HAP-1 (cell line): ENCODE measurements around the gene KIF25.
"Not testable (repeated sequence)": the region's sequence is repeated elsewhere in the genome, so short reads cannot be mapped to it uniquely, and the experiment has no call there.

Source experiments
- DNase-seq, 2 experiments: peaks; one replicate each; pipeline ENCODE4 v3.0.0-alpha.2; 2016 to 2020; ENCODE audit warnings: low spot score in 2 of 2
- H3K27me3 ChIP-seq: fragments of 250-450 bp; sonication (Bioruptor Pico); 2 replicates; pipeline ENCODE4 v1.5.1; 2020; ENCODE audit warnings: low read depth, mild to moderate bottlenecking, moderate library complexity
- H3K36me3 ChIP-seq: fragments of 250-450 bp; sonication (Bioruptor Pico); replicated peaks from 2 replicates; pipeline ENCODE4 v1.5.1; 2020; ENCODE audit warnings: mild to moderate bottlenecking
- H3K4me1 ChIP-seq: fragments of 250-450 bp; sonication (Bioruptor Pico); 2 replicates; pipeline ENCODE4 v1.5.1; 2020; ENCODE audit warnings: mild to moderate bottlenecking
- H3K4me3 ChIP-seq: fragments of 250-450 bp; sonication (Bioruptor Pico); 2 replicates; pipeline ENCODE4 v1.5.1; 2020; ENCODE audit warnings: mild to moderate bottlenecking, moderate library complexity
- H3K9me3 ChIP-seq: fragments of 250-450 bp; sonication (Bioruptor Pico); 2 replicates; pipeline ENCODE4 v1.5.1; 2020; ENCODE audit warnings: mild to moderate bottlenecking, moderate library complexity
- in situ Hi-C: fragments of 300-500 bp; cut with MboI; formaldehyde crosslinking; loops from 3 replicates; pipeline ENCODE4 v1.14.3; 2020; ENCODE audit warnings: low sequenced_read_pairs, inconsistent platforms, mixed read lengths

KIF25 gene

GRCh38 chr6:167993831-167994230, 3.6 kb upstream of the KIF25 start:
- no peaks in the 10 kb centered on the region for H3K27me3 ChIP-seq
- H3K36me3 ChIP-seq, result no peaks in the 10 kb centered on the region
- H3K4me1 ChIP-seq, result no peaks in the 10 kb centered on the region
- H3K9me3 ChIP-seq, result no peaks in the 10 kb centered on the region
- DNase-seq, result no peak
- in situ Hi-C loops, result no loop called here
- no peak overlapping the region for H3K4me3 ChIP-seq

GRCh38 chr6:167995302-167995701, 2.2 kb upstream of the KIF25 start:
- H3K9me3 ChIP-seq, result no peaks in the 10 kb centered on the region
- in situ Hi-C loops, result no loop called here
- no peaks in the 10 kb centered on the region for H3K27me3 ChIP-seq
- no peak for DNase-seq
- H3K4me3 ChIP-seq, result no peak overlapping the region
- H3K4me1 ChIP-seq, result no peaks in the 10 kb centered on the region
- no peaks in the 10 kb centered on the region for H3K36me3 ChIP-seq

GRCh38 chr6:167995731-167996151, 1.7 kb upstream of the KIF25 start:
- H3K4me1 ChIP-seq, result no peaks in the 10 kb centered on the region
- H3K4me3 ChIP-seq, result no peak overlapping the region
- in situ Hi-C loops, result no loop called here
- H3K36me3 ChIP-seq, result no peaks in the 10 kb centered on the region
- no peaks in the 10 kb centered on the region for H3K27me3 ChIP-seq
- no peak for DNase-seq
- H3K9me3 ChIP-seq, result no peaks in the 10 kb centered on the region

GRCh38 chr6:167996424-167997199, 859 bp upstream of the KIF25 start:
- in situ Hi-C loops, result no loop called here
- H3K27me3 ChIP-seq, result no peaks in the 10 kb centered on the region
- no peaks in the 10 kb centered on the region for H3K36me3 ChIP-seq
- no peaks in the 10 kb centered on the region for H3K9me3 ChIP-seq
- H3K4me3 ChIP-seq, result no peak overlapping the region
- DNase-seq, result no peak
- no peaks in the 10 kb centered on the region for H3K4me1 ChIP-seq

- Histone ChIP-seq H3K9me3 (no peaks in the 10 kb centered on the region), H3K27me3 (no peaks in the 10 kb centered on the region), H3K4me3 (no peak overlapping the region), H3K36me3 (no peaks in the 10 kb centered on the region), H3K4me1 (no peaks in the 10 kb centered on the region)
- in situ Hi-C loops, result no loop called here
- no peak for DNase-seq
These were observed 744 bp downstream of the KIF25 start for GRCh38 chr6:167998215-167998614.

GRCh38 chr6:168000198-168001028, 2.9 kb downstream of the KIF25 start:
- Histone ChIP-seq H3K27me3 (no peaks in the 10 kb centered on the region), H3K9me3 (no peaks in the 10 kb centered on the region), H3K4me3 (no peak overlapping the region), H3K4me1 (no peaks in the 10 kb centered on the region), H3K36me3 (no peaks in the 10 kb centered on the region)
- in situ Hi-C loops, result no loop called here
- DNase-seq, result no peak

GRCh38 chr6:168001029-168001332, 3.5 kb downstream of the KIF25 start:
- no peaks in the 10 kb centered on the region for H3K36me3 ChIP-seq
- in situ Hi-C loops, result no loop called here
- DNase-seq, result no peak
- H3K9me3 ChIP-seq, result no peaks in the 10 kb centered on the region
- H3K27me3 ChIP-seq, result no peaks in the 10 kb centered on the region
- H3K4me3 ChIP-seq, result no peak overlapping the region
- no peaks in the 10 kb centered on the region for H3K4me1 ChIP-seq

GRCh38 chr6:168001514-168001913, 4.0 kb downstream of the KIF25 start:
- H3K36me3 ChIP-seq, H3K9me3 ChIP-seq, DNase-seq, H3K27me3 ChIP-seq, H3K4me1 ChIP-seq, H3K4me3 ChIP-seq, in situ Hi-C loops: not testable (repeated sequence)

GRCh38 chr6:168002804-168003203, 5.3 kb downstream of the KIF25 start:
- no peaks in the 10 kb centered on the region for H3K9me3 ChIP-seq
- in situ Hi-C loops, result no loop called here
- DNase-seq, result no peak
- no peaks in the 10 kb centered on the region for H3K4me1 ChIP-seq
- H3K27me3 ChIP-seq, result no peaks in the 10 kb centered on the region
- H3K4me3 ChIP-seq, result no peak overlapping the region
- H3K36me3 ChIP-seq, result no peaks in the 10 kb centered on the region

DNA sequence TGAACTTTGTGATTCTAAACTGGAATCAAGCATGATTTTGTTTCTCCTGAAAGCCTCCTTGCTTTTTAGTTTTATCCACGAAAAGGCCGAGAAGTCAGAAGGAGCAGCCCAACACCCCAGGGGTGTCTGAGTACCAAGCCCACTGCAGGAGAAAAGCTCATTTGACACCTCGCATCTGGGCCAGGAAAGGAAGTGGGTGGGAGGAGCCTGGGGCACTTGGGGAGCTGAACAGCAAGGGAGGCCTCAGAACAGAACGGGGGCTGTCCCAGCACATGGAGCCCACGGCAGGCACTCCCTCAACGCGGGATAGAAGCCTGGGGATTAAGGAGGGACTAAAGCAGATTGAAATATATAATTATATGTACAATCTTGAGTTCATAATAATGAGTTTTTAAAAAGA, 6.6 kb downstream of the KIF25 start:
- in situ Hi-C loops, result no loop called here
- no peak for DNase-seq
- H3K9me3 ChIP-seq, result no peaks in the 10 kb centered on the region

DNA sequence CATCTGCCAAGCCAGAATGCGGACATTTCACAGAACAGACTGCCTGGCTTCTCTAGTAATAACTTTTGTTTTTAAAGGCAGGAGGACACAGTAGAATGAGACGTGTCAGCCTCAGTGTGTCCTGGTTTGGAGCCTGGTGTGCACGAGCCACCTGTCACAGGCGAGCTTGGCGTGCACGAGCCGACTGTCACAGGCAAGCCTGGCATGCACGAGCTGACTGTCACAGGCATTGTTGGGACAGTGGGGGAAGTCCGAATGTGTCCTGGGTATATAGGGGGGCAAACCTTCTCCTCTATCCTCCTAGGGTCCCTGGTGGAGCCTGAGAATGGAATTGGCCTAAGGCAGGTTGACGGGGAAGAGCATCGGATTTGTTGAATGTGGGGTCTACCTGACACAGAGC, 7.5 kb downstream of the KIF25 start:
- Histone ChIP-seq H3K36me3 (no peaks in the 10 kb centered on the region), H3K4me1 (no peaks in the 10 kb centered on the region), H3K4me3 (no peak overlapping the region), H3K9me3 (no peaks in the 10 kb centered on the region), H3K27me3 (no peaks in the 10 kb centered on the region)
- in situ Hi-C loops, result no loop called here
- no peak for DNase-seq

More for the DNA sequence above, 6.6 kb downstream of the KIF25 start:
- Histone ChIP-seq H3K4me1 (no peaks in the 10 kb centered on the region), H3K27me3 (no peaks in the 10 kb centered on the region), H3K36me3 (no peaks in the 10 kb centered on the region), H3K4me3 (no peak overlapping the region)

- Histone ChIP-seq H3K4me1 (no peaks in the 10 kb centered on the region), H3K27me3 (no peaks in the 10 kb centered on the region), H3K9me3 (no peaks in the 10 kb centered on the region), H3K36me3 (no peaks in the 10 kb centered on the region), H3K4me3 (no peak overlapping the region)
- no peak for DNase-seq
- in situ Hi-C loops, result no loop called here
These were observed 8.3 kb downstream of the KIF25 start for GRCh38 chr6:168005796-168006195.

- DNase-seq, result no peak
- in situ Hi-C loops, result no loop called here
- Histone ChIP-seq H3K4me1 (no peaks in the 10 kb centered on the region), H3K36me3 (no peaks in the 10 kb centered on the region), H3K9me3 (0 out of 2 replicates have a peak, but pooled peaks cover 2% of the 10 kb centered on the region), H3K4me3 (no peak overlapping the region), H3K27me3 (no peaks in the 10 kb centered on the region)
These were observed 10.3 kb downstream of the KIF25 start for GRCh38 chr6:168007592-168008338.

- in situ Hi-C loops, result no loop called here
- Histone ChIP-seq H3K36me3 (no peaks in the 10 kb centered on the region), H3K27me3 (no peaks in the 10 kb centered on the region), H3K9me3 (0 out of 2 replicates have a peak, but pooled peaks cover 2% of the 10 kb centered on the region), H3K4me1 (no peaks in the 10 kb centered on the region), H3K4me3 (no peak overlapping the region)
- DNase-seq, result no peak
These were observed 11.9 kb downstream of the KIF25 start for GRCh38 chr6:168009331-168009730.
